HUES48 (cell line): Measurements from ENCODE around the gene FOSB.

Source experiments
- H3K27ac ChIP-seq: one replicate; pipeline ENCODE4 v1.7.0; 2013; ENCODE audit warnings: low read depth, low read length, inconsistent platforms
- H3K27me3 ChIP-seq: 2 replicates; pipeline ENCODE4 v1.6.1; 2013; ENCODE audit warnings: mild to moderate bottlenecking, low read length; ENCODE audit not compliant: control insufficient read depth, insufficient read depth
- H3K36me3 ChIP-seq: 2 replicates; pipeline ENCODE4 v1.6.1; 2013; ENCODE audit warnings: low read length; ENCODE audit not compliant: control insufficient read depth, insufficient read depth
- H3K4me1 ChIP-seq: 2 replicates; pipeline ENCODE4 v1.6.1; 2013; ENCODE audit warnings: mild to moderate bottlenecking, low read length; ENCODE audit not compliant: control insufficient read depth, insufficient read depth
- H3K4me3 ChIP-seq: 2 replicates; pipeline ENCODE4 v1.5.1; 2013; ENCODE audit warnings: mild to moderate bottlenecking, low read depth, low read length
- H3K9ac ChIP-seq: 2 replicates; pipeline ENCODE4 v1.6.1; 2013; ENCODE audit warnings: mild to moderate bottlenecking, low read depth, low read length, moderate library complexity
- H3K9me3 ChIP-seq: 2 replicates; pipeline ENCODE4 v1.6.1; 2013; ENCODE audit warnings: low read length; ENCODE audit not compliant: control insufficient read depth, insufficient read depth

Gene FOSB

DNA sequence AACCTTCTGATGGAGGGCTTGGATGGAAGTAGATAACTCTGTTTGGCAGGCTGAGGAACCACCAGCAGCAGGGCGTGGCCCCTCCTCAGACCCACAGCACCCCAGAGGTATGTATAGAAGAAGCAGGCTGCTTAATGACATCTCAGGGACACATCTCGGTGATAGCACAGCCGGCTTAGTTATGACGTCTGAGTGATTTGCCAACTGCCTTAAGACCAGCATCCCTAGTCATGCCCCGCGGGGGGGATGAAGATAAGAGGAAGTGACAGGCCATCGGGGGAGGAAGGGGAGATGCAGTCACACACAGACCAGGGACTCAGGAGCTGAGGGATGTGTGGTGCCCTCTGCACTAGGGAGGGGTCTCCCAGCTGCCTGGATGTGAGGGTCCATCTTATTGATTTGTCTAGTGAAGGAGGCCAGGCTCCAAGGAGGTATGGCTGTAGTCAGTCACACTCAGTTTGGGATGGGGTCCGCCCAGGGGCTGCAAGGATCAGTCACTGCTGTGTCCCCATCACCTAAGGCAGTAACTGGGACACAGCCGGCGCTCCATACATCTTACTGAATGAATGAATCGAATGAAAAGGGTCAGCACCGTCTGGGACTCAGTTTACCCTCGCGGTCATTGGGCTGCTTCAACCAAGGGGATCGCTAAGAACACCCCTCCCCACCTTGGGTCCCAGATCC, 24.9 kb upstream of the FOSB start:
- H3K36me3 ChIP-seq, result no peaks in the 10 kb centered on the region
- H3K4me3 ChIP-seq, result peak overlapping the region; percentile 85
- peaks cover 8% of the 10 kb centered on the region for H3K27me3 ChIP-seq
- H3K27ac ChIP-seq, result peak overlapping the region; percentile 78
- no peak overlapping the region for H3K9ac ChIP-seq
- no peaks in the 10 kb centered on the region for H3K9me3 ChIP-seq
- H3K4me1 ChIP-seq, result peaks cover 17% of the 10 kb centered on the region

DNA sequence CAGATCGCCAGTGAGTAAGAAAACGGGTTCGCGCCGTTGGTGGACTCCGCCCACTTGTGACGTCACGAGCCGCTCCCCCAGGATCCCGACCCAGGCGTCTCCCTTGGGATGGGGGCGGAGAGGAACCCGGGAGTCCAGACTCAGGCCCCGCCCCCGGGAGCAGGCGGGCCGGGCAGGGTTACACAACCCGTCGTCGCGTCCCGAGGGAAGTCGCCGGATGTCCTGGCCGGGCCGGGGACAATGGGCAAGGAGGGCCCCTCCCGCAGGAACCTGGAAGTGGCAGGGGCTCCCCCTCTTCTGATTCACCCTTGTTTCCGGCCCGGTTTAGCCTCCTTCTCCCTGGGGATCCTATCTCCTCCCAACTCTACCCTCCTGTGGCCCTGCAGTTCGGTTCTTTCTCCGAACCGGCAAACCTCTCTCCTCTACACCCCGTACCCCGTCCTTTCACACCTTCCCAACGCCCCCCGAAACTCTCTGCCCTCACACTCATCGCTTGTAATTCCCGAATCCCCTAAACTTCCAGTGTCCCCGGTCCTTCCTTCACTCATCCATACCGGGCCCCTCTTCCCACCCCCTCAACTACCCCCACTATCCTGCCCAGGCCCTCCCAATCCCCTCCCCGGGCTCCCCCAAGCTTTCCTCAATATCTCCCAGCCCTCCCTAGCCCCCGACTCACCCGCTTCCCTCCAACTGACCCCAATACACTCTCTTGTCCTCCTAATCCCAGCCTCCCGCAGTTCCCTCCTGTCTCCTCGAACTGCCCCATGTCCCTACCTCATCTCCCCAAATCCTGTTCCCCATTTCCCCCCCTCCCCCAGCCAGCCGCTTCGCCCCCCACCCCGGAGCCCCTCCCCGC, 24.1 kb upstream of the FOSB start:
- H3K4me1 ChIP-seq, result peaks cover 17% of the 10 kb centered on the region
- peak overlapping the region; percentile 78 for H3K27ac ChIP-seq
- peaks cover 8% of the 10 kb centered on the region for H3K27me3 ChIP-seq
- H3K9me3 ChIP-seq, result no peaks in the 10 kb centered on the region
- no peaks in the 10 kb centered on the region for H3K36me3 ChIP-seq
- H3K9ac ChIP-seq, result peak overlapping the region; percentile 67; the same call in 1 of the 2 replicates
- H3K4me3 ChIP-seq, result peak overlapping the region; percentile 85

DNA sequence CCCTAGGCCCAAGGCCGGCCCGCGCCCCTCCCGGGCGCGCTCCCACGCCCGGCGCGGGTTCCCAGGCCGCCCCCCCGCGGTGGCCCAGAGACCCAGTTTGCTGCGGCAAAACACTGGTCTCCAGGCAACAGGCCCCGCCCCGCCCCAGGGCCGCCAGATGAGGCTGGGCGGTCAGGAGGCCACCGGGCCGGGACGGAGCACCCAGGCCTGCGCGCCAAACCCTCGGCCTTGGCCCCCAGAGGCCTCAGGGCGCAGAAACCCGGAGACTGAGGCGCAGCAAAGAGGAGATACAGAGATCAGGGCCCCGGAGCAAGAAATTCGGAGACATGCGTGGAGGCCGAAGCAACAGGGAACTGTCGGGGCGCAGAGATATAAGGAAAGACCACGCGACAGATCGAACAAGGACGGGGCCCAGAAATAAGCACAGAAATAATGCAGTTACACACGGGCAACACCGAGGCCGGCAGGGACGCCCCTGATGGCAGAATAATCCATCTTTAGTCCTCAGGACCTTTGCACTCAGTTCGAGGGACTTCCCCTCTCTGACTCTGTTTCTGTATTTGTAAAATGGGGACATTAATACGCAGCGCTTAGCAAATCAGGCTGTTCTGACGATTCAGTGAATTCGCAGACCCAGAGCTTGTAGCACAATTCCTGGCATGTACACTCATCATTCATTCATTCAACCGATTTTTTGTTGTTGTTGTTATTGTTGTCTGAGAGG, 23.3 kb upstream of the FOSB start:
- H3K27me3 ChIP-seq, result peaks cover 8% of the 10 kb centered on the region
- peaks cover 17% of the 10 kb centered on the region for H3K4me1 ChIP-seq
- H3K4me3 ChIP-seq, result peak overlapping the region; percentile 50
- H3K27ac ChIP-seq, result peak overlapping the region; percentile 78
- no peaks in the 10 kb centered on the region for H3K36me3 ChIP-seq
- H3K9ac ChIP-seq, result no peak overlapping the region
- no peaks in the 10 kb centered on the region for H3K9me3 ChIP-seq

DNA sequence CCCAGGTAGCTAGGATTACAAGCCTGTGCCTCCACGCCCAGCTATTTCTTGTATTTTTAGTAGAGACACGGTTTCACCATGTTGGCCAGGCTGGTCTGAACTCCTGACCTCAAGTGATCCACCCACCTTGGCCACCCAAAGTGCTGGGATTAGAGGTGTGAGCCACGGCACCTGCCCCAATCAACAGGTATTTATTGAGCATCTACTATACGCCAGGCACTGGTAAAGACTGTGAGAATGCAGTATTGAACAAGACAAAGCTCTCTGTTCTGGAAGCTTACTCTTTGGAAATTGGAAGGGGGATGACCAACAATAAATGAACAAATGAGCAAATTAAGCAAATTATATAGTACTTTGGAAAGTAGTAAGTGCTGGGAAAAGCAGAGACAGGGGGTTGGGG, 22.7 kb upstream of the FOSB start:
- Histone ChIP-seq H3K27me3 (peaks cover 13% of the 10 kb centered on the region), H3K27ac (no peak overlapping the region), H3K4me1 (peaks cover 19% of the 10 kb centered on the region), H3K4me3 (no peak overlapping the region), H3K36me3 (no peaks in the 10 kb centered on the region), H3K9me3 (no peaks in the 10 kb centered on the region), H3K9ac (no peak overlapping the region)

DNA sequence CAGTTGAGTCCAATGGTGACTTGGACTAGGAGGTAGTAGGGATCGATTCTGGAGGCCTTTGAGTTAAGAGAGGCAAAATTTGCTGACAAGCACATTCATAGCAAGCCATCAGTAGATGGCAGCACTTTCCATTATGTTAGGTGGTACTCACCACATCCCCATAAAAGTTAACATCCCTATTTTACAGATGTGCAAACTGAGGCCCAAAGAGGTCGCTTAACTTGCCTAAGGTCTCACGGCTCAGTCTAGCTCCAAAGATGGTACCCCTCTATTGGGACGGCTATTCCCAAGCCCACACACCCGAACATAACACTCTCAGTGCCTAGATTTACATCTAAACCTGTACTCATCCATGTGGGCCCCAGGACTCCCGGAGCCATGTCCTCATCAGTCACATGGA, 21.5 kb upstream of the FOSB start:
- Histone ChIP-seq H3K4me1 (peaks cover 16% of the 10 kb centered on the region), H3K9ac (no peak overlapping the region), H3K9me3 (no peaks in the 10 kb centered on the region), H3K27ac (no peak overlapping the region), H3K36me3 (no peaks in the 10 kb centered on the region), H3K27me3 (peaks cover 18% of the 10 kb centered on the region), H3K4me3 (no peak overlapping the region)

DNA sequence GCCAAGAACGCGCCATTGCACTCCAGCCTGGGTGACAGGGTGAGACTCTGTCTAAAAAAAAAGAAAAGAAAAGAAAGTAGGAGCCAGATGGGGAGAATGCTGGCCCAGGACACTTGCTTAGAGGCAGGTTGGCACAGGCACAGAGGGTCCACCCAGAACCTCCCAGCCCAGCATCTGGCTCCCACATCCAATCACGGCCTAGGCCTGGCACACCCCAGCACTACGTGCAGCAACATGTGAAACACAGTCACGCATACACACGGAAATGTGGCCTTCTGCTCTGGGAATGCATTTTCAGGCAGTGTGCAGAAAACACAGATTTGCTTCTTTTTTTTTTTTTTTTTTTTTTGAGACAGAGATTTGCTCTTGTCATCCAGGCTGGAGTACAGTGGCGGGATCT, 20.9 kb upstream of the FOSB start:
- Histone ChIP-seq H3K4me1 (peaks cover 16% of the 10 kb centered on the region), H3K36me3 (no peaks in the 10 kb centered on the region), H3K27ac (no peak overlapping the region), H3K9ac (no peak overlapping the region), H3K9me3 (no peaks in the 10 kb centered on the region), H3K4me3 (no peak overlapping the region), H3K27me3 (peaks cover 24% of the 10 kb centered on the region)

DNA sequence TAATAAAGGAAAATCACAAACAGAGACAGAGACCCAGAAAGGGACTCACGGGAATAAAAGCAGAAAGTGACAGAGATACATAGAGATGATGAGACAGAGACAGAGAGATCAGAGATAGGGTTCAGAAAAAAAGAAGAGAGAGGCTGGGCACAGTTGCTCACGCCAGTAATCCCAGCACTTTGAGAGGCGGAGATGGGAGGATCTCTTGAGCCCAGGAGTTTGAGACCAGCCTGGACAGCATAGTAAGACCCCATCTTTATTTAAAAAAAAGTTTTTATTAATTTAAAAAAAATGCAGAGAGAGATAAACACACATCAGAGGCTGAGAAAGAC, 19.4 kb upstream of the FOSB start:
- no peaks in the 10 kb centered on the region for H3K9me3 ChIP-seq
- no peak overlapping the region for H3K4me3 ChIP-seq
- H3K36me3 ChIP-seq, result no peaks in the 10 kb centered on the region
- H3K27ac ChIP-seq, result no peak overlapping the region
- peaks cover 26% of the 10 kb centered on the region for H3K27me3 ChIP-seq
- peaks cover 10% of the 10 kb centered on the region for H3K4me1 ChIP-seq
- H3K9ac ChIP-seq, result no peak overlapping the region

DNA sequence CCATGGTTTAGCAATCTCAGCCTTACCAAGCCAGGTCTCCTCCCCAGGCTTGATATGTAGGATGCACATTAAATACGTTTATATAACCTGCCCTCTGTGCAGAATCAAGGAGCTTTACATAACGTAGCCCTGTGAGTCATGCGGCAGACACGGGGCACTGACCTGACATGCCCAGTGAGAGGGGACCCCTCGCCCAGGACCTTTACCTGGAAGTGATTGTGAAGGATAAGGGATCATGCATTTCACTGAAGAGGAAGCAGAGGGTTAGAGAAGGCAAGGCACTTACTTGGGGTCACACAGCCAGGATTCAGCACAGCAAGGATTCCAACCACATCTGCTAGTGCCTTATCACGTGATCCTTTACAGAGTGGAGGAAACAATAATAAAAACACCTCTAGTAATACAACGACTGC, 18.9 kb upstream of the FOSB start:
- peaks cover 26% of the 10 kb centered on the region for H3K27me3 ChIP-seq
- H3K4me1 ChIP-seq, result peaks cover 10% of the 10 kb centered on the region
- H3K36me3 ChIP-seq, result no peaks in the 10 kb centered on the region
- no peak overlapping the region for H3K4me3 ChIP-seq
- H3K27ac ChIP-seq, result no peak overlapping the region
- H3K9me3 ChIP-seq, result no peaks in the 10 kb centered on the region
- H3K9ac ChIP-seq, result no peak overlapping the region

DNA sequence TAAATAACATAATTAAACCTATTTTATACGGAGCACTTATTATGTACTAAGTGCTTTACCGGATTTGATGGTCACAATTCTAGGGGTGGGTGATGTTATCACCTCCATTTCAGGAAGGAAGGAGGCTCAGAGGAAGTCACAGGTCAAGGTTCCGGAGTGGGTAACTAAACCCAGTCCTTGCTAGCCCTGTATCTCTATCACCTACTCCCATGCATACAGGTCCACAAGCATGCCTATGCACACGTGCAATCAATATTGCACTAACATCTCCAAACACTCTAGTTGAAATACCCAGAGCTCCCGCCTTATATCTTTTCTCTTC, 17.8 kb upstream of the FOSB start:
- Histone ChIP-seq H3K4me1 (peaks cover 4% of the 10 kb centered on the region; the same call in 1 of the 2 replicates), H3K27me3 (peaks cover 26% of the 10 kb centered on the region), H3K4me3 (peak overlapping the region; percentile 72), H3K9me3 (no peaks in the 10 kb centered on the region), H3K27ac (no peak overlapping the region), H3K36me3 (no peaks in the 10 kb centered on the region), H3K9ac (peak overlapping the region; percentile 59; the same call in 1 of the 2 replicates)

DNA sequence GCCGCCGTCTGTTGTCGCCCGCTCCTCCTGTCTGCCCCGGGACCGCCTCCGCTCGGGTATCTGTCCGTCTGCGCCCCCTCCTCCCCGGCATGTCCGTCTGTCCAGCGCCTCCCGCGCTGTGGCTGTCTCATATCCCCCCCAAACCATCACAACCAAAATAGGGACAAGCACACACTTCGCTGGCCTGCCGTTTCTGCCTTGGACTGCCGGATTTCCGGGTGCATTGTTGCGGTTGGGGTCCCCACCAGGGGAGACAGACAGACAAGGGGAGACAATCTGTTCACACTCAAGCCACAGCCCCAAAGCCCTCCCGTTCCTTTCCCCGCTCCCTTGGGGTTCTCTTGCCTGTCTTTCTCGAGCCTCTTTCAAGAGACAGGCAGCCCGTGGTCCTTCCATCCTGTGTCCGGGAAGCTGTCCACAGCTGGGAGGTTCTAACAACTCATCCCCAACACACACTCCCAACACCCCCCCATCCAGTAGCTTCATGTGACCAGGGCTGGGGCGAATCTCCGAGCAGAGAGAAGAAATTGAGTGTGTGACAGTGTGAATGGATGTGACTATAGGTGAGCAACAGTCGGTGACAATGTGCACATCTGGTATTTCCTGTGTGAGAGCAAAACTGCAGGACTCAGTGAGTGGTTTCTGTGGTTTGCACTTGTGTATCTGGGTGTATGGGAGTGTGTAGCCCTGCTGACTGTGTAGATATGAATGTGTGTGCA, 16.5 kb upstream of the FOSB start:
- peak overlapping the region; percentile 67 for H3K4me3 ChIP-seq
- peak overlapping the region; percentile 37 for H3K27ac ChIP-seq
- peaks cover 26% of the 10 kb centered on the region for H3K27me3 ChIP-seq
- peaks cover 9% of the 10 kb centered on the region for H3K4me1 ChIP-seq
- no peaks in the 10 kb centered on the region for H3K36me3 ChIP-seq
- H3K9ac ChIP-seq, result peak overlapping the region; percentile 22; the same call in 1 of the 2 replicates
- H3K9me3 ChIP-seq, result no peaks in the 10 kb centered on the region
